ENCODE results near the gene WNT4. TPM values are rescaled to one million over a fixed set of nuclear protein-coding genes. Genes with fewer than 3 reads are reported as not detected.

WNT4 gene
- polyA plus RNA-seq, 3 donors: not detected

DNA sequence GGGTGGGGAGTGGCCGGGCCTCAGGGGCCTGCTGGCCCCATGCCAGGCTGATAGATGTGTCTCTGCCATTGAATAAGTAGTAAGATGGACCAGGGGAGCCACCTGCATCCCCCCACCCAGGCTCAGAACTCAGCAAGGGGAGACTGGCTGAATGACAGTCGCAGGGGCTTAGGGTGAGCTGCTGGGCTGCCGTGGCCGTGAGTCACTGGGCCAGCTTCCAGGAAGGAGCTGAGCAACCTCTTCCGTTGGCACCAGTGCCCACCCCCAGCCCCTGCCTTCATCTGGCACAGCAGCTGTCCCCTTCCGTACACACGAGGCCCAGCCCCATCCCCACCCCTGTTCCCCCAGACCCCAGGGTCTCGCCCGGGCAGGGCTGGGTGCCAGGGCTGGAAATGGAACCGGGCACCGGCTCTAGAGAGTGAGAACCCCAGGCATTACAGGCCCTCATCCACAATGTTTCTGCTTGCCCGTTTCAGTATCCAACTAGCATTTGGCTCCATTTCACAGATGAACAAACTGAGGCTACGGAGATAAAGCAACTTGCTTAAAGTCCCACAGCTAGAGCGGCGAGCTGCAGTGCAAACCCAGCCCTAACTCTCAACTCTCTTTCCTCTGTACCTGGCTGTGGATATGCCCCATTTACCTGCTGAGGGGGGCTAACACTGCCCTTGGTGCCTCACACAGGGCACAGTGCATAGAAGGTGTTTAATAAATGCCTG, 10.2 kb downstream of the WNT4 start:
- H3K36me3 Mint-ChIP-seq: no peaks in the 10 kb centered on the region
- Histone ChIP-seq H4K20me1 (ENCODE audit: insufficient read depth, low read length) (no peaks in the 10 kb centered on the region), H2AFZ (ENCODE audit: insufficient read depth, low read depth, low read length, poor library complexity, severe bottlenecking) (no peak overlapping the region), H3K9me3 (replicated peaks in 1 of 2; ENCODE audit: control insufficient read depth in 1 of 2, insufficient read depth in 1 of 2, low read length in 2 of 2) (no peaks in the 10 kb centered on the region), H3K27me3 (ENCODE audit: control insufficient read depth in 2 of 2, insufficient read depth in 2 of 2, low read length in 2 of 2) (peaks cover 0 to 9% of the 10 kb centered on the region in 2 donors), H3K79me2 (ENCODE audit: insufficient read depth, low read length) (no peaks in the 10 kb centered on the region), H3K9ac (ENCODE audit: insufficient read depth, low read length, poor library complexity, severe bottlenecking) (no peak overlapping the region), H3K4me2 (replicated peaks; ENCODE audit: extremely low read depth, low read length, poor library complexity, severe bottlenecking) (no peak overlapping the region), H3K27ac (ENCODE audit: low read depth in 1 of 2, low read length in 2 of 2) (no peak overlapping the region), H3K4me1 (ENCODE audit: control insufficient read depth in 1 of 2, insufficient read depth in 2 of 2, low read length in 2 of 2) (peaks cover 0 to 2% of the 10 kb centered on the region in 2 donors), H3K36me3 (replicated peaks in 1 of 2; ENCODE audit: control insufficient read depth in 1 of 2, insufficient read depth in 2 of 2, low read length in 2 of 2) (no peaks in the 10 kb centered on the region), H3K4me3 (replicated peaks in 1 of 3; ENCODE audit: low read depth in 2 of 3, low read length in 3 of 3) (no peak overlapping the region)
- DNase-seq: no peak
- 90% methylated on average over 11 of the region's 15 CpGs for WGBS (ENCODE audit: insufficient coverage)
- H3K4me1 Mint-ChIP-seq: peaks cover 8% of the 10 kb centered on the region
- TF ChIP-seq, protein P1, sequence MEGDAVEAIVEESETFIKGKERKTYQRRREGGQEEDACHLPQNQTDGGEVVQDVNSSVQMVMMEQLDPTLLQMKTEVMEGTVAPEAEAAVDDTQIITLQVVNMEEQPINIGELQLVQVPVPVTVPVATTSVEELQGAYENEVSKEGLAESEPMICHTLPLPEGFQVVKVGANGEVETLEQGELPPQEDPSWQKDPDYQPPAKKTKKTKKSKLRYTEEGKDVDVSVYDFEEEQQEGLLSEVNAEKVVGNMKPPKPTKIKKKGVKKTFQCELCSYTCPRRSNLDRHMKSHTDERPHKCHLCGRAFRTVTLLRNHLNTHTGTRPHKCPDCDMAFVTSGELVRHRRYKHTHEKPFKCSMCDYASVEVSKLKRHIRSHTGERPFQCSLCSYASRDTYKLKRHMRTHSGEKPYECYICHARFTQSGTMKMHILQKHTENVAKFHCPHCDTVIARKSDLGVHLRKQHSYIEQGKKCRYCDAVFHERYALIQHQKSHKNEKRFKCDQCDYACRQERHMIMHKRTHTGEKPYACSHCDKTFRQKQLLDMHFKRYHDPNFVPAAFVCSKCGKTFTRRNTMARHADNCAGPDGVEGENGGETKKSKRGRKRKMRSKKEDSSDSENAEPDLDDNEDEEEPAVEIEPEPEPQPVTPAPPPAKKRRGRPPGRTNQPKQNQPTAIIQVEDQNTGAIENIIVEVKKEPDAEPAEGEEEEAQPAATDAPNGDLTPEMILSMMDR (IDR thresholded peaks at IDR 0.05): no peak
- no peak overlapping the region for H3K4me3 Mint-ChIP-seq
- H3K9me3 Mint-ChIP-seq: no peaks in the 10 kb centered on the region
- intact Hi-C loops (cut with micrococcal nuclease): loop anchor here in 1 of 2 donors (5.0 kb wide), 1 partner anchor 510 kb away; the partner anchor contains the start of gene C1QC
- no peak overlapping the region for H3K27ac Mint-ChIP-seq
- peaks cover 8 to 24% (median 10%) of the 10 kb centered on the region in 3 donors for H3K27me3 Mint-ChIP-seq (ENCODE audit: low read depth in 3 of 3)

DNA sequence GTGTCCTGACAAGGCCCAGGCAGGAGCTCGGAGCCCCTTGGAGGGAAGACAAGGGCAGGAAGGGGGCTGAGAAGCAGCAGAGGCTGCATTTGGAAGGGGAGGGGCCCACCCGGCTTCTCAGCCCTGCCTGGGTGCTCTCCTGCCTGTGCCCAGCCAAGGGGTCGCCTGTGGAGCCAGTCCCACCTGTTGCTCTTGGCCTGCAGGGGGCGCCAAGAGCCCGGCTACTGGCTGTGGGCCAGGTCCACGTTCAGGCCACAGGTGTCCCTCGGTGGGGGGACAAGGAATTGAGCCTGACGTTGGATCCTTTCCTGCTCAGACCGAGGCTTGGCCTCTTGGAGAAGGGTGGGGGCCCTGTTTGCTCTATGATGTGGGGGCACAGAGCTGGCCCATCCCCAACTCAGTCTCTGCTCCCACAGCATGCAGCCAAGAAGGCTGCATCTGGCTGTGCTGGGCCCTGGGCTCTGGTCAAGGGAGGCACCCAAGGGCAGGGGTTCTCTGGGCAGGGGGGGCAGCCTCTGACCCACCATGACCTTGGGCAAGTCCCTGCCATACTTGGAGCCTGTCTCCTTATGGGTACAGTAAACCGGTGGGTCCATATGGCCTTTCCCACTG, 10.9 kb downstream of the WNT4 start:
- intact Hi-C loops (cut with micrococcal nuclease): loop anchor here in 1 of 2 donors (5.0 kb wide), 1 partner anchor 510 kb away; the partner anchor contains the start of gene C1QC
- Histone ChIP-seq H3K4me2 (replicated peaks; ENCODE audit: extremely low read depth, low read length, poor library complexity, severe bottlenecking) (no peak overlapping the region), H3K27me3 (ENCODE audit: control insufficient read depth in 2 of 2, insufficient read depth in 2 of 2, low read length in 2 of 2) (peaks cover 0 to 9% of the 10 kb centered on the region in 2 donors), H2AFZ (ENCODE audit: insufficient read depth, low read depth, low read length, poor library complexity, severe bottlenecking) (no peak overlapping the region), H4K20me1 (ENCODE audit: insufficient read depth, low read length) (no peaks in the 10 kb centered on the region), H3K9ac (ENCODE audit: insufficient read depth, low read length, poor library complexity, severe bottlenecking) (no peak overlapping the region), H3K79me2 (ENCODE audit: insufficient read depth, low read length) (no peaks in the 10 kb centered on the region), H3K4me1 (ENCODE audit: control insufficient read depth in 1 of 2, insufficient read depth in 2 of 2, low read length in 2 of 2) (peaks cover 0 to 2% of the 10 kb centered on the region in 2 donors), H3K9me3 (replicated peaks in 1 of 2; ENCODE audit: control insufficient read depth in 1 of 2, insufficient read depth in 1 of 2, low read length in 2 of 2) (no peaks in the 10 kb centered on the region), H3K4me3 (replicated peaks in 1 of 3; ENCODE audit: low read depth in 2 of 3, low read length in 3 of 3) (no peak overlapping the region), H3K27ac (ENCODE audit: low read depth in 1 of 2, low read length in 2 of 2) (no peak overlapping the region), H3K36me3 (replicated peaks in 1 of 2; ENCODE audit: control insufficient read depth in 1 of 2, insufficient read depth in 2 of 2, low read length in 2 of 2) (no peaks in the 10 kb centered on the region)
- DNase-seq: peak; percentile 5 to 44 (median 11)
- Mint-ChIP-seq H3K27me3 (ENCODE audit: low read depth in 3 of 3) (peaks cover 8 to 18% (median 9%) of the 10 kb centered on the region in 3 donors), H3K27ac (no peak overlapping the region), H3K4me3 (no peak overlapping the region), H3K4me1 (peaks cover 12% of the 10 kb centered on the region), H3K36me3 (no peaks in the 10 kb centered on the region), H3K9me3 (no peaks in the 10 kb centered on the region)
- TF ChIP-seq, protein P1 (IDR thresholded peaks at IDR 0.05): peak; percentile 93
- 19% methylated on average over 9 of the region's 10 CpGs for WGBS (ENCODE audit: insufficient coverage)
